Esophagus muscularis mucosa (tissue), 3 donors: ENCODE data around the gene CLEC4F.

Source experiments
- POLR2A ChIP-seq: fragments of 450-650 bp; IDR thresholded peaks from one replicate; pipeline ENCODE4 v1.6.1; 2017; ENCODE audit warnings: antibody characterized with exemption, moderate library complexity, mild to moderate bottlenecking, low read depth
- TF ChIP-seq, protein P1 (sequence below), 3 experiments: fragments of 200-600 bp in 2 of 3; fragments of 450-650 bp in 1 of 3; sonication (generic) in 2 of 3; IDR thresholded peaks; one replicate each; pipeline ENCODE4 v1.5.1; 2017 to 2019; ENCODE audit warnings: antibody characterized with exemption in 3 of 3, mild to moderate bottlenecking in 2 of 3, moderate library complexity in 1 of 3

DNA sequence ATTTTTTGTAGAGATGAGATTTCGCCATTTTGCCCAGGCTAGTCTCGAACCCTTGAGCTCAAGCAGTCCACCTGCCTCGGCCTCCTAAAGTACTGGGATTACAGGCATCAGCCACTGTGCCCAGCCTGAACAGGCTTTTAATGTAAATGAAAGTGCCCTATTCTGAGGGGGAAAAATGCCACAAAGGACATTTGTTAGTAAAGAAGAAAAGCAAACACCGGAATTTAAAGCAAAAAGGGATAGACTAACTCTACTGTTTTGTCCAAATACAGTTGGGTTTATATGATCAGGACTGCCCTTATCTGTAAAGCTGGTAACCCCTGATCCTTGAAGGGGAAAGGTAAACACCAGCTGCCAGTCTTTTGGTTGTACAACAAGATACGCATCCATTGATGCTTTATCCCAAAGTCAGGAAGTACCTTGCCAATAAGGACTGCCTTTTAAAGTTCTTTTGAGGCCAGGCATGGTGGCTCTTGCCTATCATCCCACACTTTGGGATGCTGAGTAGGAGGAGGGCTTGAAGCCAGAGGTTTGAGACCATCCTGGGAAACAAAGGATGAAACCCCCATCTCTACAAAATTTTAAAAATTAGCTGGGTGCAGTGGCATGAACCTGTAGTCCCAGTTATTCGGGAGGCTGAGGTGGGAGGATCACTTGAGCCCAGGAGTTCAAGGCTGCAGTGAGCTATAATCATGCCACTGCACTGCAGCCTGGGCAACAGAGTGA, 13.1 kb downstream of the CLEC4F start:
- TF ChIP-seq, protein P1, sequence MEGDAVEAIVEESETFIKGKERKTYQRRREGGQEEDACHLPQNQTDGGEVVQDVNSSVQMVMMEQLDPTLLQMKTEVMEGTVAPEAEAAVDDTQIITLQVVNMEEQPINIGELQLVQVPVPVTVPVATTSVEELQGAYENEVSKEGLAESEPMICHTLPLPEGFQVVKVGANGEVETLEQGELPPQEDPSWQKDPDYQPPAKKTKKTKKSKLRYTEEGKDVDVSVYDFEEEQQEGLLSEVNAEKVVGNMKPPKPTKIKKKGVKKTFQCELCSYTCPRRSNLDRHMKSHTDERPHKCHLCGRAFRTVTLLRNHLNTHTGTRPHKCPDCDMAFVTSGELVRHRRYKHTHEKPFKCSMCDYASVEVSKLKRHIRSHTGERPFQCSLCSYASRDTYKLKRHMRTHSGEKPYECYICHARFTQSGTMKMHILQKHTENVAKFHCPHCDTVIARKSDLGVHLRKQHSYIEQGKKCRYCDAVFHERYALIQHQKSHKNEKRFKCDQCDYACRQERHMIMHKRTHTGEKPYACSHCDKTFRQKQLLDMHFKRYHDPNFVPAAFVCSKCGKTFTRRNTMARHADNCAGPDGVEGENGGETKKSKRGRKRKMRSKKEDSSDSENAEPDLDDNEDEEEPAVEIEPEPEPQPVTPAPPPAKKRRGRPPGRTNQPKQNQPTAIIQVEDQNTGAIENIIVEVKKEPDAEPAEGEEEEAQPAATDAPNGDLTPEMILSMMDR (IDR thresholded peaks at IDR 0.05), result no peak
- TF ChIP-seq POLR2A, result no peak
